NB4 (cell line): ENCODE measurements around the gene GALNT8.

Source experiments
- CTCF ChIP-seq: IDR thresholded peaks from one replicate; pipeline ENCODE4 v1.5.1; 2012; ENCODE audit warnings: low read depth, low read length
- POLR2A ChIP-seq: IDR thresholded peaks from 2 replicates; pipeline ENCODE4 v1.6.1; 2011; ENCODE audit warnings: mild to moderate bottlenecking; ENCODE audit not compliant: insufficient read length; ENCODE audit errors: extremely low read depth
- TF ChIP-seq, protein P1 (sequence below): IDR thresholded peaks from 2 replicates; pipeline ENCODE4 v1.6.1; 2011; ENCODE audit warnings: low read depth, low read length

- TF ChIP-seq CTCF (no peak), POLR2A (no peak)
- TF ChIP-seq, protein P1, sequence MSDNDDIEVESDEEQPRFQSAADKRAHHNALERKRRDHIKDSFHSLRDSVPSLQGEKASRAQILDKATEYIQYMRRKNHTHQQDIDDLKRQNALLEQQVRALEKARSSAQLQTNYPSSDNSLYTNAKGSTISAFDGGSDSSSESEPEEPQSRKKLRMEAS, result no peak
Observed at GRCh38 chr12:4762773-4763172, 42.6 kb downstream of the GALNT8 start.
